GM18517 (cell line): ENCODE measurements around the gene OR52W1.
"Not testable (repeated sequence)": the region's sequence is repeated elsewhere in the genome, so short reads cannot be mapped to it uniquely, and the experiment has no call there.

Experiments used
- ATAC-seq: cut with Tn5 transposase; IDR thresholded peaks from one replicate; pipeline ENCODE4 v1.9.1; 2021; ENCODE audit warnings: mild to moderate bottlenecking, moderate library complexity; ENCODE audit not compliant: unreplicated experiment

Gene OR52W1

GRCh38 chr11:6216501-6216900, 17.5 kb downstream of the OR52W1 start:
- no peak for ATAC-seq

DNA sequence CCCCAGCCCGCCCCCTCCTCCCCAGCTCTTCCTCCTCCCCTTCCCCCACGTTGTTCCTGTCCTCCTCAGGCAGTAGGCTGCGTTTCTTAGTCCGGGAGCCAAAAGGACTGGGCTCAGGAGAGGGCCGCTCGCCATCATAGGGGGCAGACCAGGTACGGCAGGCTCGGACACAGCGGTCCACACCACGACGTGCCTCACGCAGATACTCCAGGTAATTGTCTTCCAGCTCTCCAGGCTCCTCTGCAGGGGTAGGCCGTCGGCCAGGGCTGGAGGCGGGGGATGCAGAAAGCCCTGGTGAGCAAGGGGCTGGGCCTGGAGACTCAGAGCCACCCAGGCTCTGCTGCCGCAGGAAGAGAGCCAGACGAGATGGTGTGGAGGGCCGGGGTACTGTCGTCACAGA, 18.7 kb downstream of the OR52W1 start:
- ATAC-seq: no peak

DNA sequence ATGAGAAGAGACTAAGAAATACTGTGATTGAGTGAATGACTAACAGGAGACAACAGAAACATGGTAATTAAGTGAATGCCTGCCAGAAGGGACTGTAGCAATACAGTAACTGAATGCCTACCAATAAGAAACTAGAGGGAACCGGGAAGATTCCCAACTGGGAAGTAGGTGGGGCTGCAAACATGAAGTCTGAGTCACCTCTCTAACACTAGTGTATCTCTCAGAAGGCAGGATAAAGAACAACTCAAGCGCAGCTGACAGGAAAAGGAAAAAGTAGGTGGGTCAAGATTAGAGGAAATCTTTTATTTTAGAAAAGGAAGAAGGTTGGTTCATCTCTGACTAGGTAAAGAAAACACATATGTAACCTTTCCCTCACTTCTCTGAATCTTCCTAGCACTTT, 20.3 kb downstream of the OR52W1 start:
- no peak for ATAC-seq

DNA sequence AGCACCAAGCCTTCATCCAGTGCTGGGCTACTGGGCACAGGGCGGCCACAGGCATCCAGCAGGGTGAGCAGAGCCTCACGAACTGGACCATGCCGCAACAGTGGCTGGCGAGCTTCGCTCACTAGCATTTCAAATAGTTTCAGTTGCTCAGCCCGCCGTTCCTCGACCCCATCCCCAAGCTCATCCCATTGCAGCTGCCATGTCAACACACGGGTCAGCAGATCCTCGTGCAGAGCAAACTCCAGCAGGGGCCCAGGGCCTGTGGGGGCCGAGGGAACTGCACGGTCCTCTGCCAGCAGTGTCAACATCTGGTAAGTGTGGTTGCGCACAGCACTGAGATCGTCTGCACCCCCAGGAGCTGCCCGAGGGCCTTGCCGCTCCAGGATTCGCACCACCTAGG, 24.8 kb downstream of the OR52W1 start:
- no peak for ATAC-seq

DNA sequence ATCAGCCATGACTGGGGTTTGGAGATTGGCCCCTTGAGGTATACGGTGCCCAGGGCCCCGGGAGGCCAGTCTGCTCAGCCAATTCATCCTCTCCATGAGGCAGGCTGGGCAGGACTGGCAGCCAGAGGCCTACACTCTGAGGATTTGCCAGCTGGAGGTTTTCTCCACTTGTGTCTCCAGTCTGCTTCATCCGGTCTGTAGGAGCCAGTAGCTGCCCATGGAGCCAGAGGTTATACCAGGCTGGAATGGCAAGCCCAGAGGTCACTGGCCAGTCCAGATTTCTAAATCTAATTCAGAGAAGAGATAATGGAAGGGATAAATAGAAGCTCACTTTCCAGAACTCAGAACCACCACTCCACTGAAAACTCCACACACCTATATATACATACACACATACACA, 25.4 kb downstream of the OR52W1 start:
- no peak for ATAC-seq

DNA sequence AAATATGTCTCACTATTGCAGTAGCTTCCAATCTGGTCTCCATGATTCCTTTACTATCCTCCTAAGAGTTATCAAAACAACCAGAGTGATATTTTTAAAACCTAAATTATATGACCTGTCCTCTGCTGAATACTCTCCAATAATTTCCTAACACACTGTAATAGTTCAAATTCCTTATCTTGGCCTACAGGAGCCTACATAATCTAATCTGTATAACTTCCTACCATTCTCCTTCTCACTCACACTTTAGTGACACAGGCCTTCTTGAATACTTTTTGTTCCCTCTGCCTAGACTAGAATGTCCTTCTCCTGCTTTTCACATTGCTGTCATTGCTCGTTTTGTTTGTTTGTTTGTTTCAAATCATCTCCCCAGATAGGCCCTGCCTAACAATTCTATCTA, 26.0 kb downstream of the OR52W1 start:
- ATAC-seq: no peak

GRCh38 chr11:6225896-6226295, 26.9 kb downstream of the OR52W1 start:
- ATAC-seq: no peak

DNA sequence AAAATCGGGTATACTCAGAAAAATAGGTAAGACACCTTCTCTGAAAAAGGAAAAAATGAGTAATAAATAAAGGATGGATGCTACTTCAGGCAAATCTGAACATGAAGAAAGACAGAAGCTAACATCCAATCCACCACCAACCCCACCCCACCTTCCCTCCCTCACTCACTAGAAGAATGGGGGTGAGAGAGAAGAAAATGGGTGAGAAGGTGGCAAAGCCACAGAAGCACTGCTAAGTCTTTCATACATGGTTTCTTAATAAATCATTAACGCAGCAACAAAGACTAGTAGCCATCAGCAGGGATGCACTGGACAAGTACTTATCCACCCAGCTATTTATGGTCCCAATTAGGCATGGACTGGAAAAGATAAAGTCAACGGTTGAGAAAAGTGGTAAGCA, 29.5 kb downstream of the OR52W1 start:
- ATAC-seq: no peak

DNA sequence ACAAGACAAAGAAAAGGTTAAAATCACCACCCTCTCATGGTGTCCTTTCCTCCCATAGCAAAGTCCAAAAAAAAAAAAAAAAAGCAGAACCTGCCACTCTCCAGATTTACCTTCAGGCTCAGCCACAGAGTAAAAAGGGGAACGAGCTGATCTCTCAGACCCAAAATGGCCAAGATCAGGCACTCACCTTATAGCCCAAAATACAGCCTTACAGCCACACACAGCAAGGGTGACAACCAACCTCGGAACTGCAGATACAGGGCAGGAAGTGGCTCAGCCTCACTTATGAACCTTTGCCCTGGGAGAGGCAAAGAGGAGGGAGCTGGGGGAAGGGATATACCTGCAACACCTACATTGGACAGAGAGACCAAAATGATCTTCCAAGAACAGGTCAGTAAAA, 30.9 kb downstream of the OR52W1 start:
- no peak for ATAC-seq

DNA sequence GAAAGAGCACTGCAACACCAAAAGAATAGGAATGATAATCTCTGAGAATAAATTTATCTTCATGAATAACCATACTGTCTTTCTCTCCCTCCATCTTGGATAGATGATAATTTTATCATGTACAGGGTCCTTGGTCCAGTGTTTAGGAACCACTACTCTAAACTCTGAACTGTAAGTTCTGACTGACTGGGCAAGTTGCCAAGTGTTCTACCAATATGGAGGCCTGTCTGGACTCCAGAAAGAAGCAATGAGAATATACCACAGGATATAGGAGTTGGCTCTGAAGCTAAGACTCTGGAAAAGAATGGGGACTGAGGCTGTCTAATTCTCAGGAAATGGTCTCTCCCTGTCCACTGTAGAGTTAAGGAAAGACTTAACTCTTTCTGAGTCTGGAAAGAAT, 33.9 kb downstream of the OR52W1 start:
- ATAC-seq: no peak

GRCh38 chr11:6233984-6234386, 35.0 kb downstream of the OR52W1 start:
- ATAC-seq: no peak

DNA sequence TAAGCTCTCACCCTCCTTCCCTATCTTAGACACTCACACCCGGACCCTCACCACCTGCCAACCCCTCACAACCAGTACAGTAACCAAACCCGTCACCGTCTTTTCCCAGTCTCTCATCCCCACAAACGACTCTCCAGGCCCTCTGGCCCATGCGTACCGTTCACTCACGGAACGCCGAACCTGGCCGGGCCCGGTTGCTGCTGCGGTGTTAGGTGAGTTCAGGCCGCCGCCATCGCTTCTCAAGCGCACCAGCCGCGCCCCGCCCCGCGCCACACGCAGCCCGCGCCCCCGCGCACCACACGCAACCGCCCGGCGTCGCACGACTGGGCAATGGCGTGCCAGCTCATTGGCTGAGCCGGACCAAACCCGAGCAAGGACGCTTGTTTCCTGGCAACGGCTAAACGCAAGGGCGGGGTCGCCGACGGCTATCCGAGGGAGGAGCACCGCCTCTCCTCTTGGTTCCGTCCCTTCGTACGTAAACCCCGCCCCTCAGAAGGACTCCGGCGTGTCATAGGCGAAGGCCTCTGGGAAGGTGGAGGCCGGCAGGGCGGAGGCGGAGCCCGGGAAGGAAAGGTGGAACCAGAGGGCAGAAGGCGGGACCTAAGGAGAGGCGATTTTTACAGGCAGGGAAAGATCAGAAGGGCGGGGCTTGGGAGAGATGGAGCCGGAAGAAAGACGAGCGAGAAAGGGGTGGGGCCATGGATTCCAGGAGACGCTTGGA, 35.5 kb downstream of the OR52W1 start, which contains the start of gene FHIP1B:
TSS of gene FHIP1B (minus strand) at position 250 of the 721 bp plus-strand sequence. CDS start 10,120 bp downstream, outside the sequence.
- ATAC-seq: peak; percentile 96

DNA sequence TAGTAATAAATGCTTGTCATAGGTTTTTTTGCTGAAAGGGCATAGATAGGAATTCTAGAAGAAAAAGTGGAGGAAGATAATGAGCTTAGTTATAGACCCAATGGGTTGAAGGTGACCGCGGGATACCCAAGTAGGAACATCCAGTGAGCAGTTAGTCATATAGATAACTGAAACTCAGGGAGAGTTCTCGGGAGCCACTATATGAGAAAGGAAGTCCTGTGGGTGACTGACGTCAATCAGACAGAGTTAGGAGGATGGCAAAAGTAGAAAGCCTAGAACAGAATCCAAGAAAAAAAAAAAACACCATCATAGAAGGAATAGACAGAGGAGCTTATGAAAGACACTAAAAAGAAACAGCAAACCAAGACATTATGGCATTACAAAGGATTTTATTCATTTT, 38.2 kb downstream of the OR52W1 start:
- no peak for ATAC-seq

DNA sequence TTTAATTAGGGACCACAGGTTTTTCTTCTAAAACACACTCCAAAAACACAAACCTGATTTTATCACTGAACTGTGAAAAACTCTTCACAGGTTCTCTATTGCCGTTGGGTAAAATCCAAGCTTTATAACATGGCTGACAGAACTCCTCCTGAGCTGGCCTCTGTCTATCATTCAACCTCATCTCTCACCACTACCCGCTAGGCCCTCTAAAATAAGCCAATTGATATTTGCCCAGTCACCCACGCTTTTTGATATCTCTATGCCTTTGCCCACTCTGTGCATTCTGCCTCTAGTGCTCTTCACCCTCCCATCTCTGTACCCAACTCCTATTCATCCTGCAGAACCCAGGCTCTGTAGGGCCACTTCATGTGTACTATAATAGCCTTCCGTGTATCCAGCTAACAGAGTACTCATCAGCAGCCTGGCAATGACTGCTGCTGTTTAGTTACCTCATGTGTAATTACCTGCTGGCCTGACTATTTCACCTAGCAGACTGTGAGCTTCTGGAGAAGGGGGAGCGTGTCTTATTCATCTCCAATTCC, 38.8 kb downstream of the OR52W1 start:
- ATAC-seq: no peak

DNA sequence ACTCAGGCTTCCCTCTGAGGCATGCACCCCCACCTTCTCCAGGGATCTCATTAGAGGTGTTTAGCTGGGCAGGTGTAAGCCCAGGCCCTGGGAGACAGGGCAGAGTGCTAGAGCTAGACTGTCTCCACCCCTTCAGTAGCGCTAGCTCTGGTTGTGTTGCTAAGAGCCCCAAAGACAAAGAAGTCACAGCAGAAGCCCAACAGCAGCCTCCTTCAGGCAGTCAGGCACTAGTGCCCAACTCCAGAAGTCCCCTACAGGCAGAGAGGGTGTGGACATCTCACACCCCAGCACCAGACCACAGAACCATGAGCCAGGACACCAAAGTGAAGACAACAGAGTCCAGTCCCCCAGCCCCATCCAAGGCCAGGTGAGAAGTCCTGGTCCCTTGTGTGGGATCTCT, 39.9 kb downstream of the OR52W1 start, which contains the start of gene CNGA4:
TSS of gene CNGA4 (plus strand) at position 188 of the 400 bp plus-strand sequence. CDS start at position 306, 118 bp downstream.
- no peak for ATAC-seq

GRCh38 chr11:6240139-6240538, 41.1 kb downstream of the OR52W1 start:
- ATAC-seq: no peak

DNA sequence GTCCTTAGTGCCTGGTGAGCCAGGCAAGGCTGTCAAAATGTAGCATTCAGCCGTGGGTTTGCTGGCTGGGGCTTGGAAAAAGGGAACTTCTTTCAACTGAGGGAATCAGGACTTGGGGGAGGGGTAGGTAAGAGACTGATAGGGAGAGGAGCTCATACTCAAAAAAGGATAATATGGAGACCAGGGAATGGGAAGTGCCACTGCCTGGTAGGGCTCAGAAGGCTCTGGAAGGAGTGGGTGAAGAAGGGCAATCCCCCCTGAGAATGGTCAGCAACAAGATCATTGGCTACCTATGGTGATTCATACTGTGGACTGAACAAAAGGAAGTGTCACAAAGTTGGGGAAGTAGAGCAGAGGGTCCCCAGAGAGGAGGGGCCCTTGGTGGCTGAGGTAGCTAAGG, 41.8 kb downstream of the OR52W1 start:
- ATAC-seq: no peak

GRCh38 chr11:6241316-6241715, 42.3 kb downstream of the OR52W1 start:
- no peak for ATAC-seq

DNA sequence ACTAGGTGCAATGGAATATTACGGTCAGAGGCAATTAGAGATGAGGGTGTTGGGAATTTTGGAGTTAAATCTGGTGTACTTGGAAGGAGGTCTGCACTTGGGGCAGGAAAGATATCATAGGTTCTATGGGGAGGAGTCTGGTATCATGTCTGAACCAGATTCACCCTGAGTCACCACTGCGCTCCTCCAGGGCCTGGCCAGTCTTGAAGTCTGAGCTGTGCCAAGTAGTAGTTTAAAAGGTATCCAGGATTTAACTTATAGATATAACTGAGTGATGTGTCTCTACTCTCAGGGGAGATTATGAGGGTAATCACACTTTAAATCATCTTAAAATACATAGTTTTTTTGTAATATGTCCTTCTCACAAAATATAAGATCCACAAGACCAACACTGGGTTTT, 46.5 kb downstream of the OR52W1 start:
- no peak for ATAC-seq

DNA sequence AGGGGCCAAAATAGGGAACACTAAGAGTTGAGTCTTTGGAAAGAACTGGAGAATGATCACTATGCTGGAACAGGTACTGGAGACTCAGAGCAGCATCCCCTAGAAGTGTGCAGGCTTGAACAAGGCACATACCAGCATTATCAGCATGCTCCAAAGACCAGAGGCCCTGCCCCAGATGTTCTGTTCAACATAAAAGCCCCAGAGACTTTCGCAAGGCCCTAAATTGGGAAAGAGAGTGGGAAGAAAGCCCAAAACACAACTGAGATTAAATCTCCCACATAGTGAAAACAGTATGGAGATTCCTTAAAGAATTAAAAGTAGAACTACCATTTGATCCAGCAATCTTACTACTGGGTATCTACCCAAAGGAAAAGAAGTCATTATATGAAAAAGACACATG, 49.2 kb downstream of the OR52W1 start:
- no peak for ATAC-seq

DNA sequence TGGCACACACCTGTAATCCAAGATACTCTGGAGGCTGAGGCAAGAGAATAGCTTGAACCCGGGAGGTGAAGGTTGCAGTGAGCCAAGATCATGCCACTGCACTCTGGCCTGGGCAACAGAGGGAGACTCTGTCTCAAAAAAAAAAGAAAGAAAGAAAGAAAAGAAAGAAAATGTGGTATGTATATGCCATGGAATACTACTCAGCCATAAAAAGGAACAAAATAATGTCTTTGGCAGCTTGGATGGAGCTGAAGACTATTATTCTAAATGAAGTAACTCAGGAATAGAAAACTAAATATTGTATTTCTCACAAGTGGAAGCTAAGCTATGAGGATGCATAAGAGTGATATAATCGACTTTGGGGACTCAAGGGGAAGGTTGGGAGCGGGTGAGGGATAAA, 49.9 kb downstream of the OR52W1 start:
- not testable (repeated sequence) for ATAC-seq
